OCI-LY7 (cell line): ENCODE measurements around the gene AGBL1. TPM values are rescaled to one million over a fixed set of nuclear protein-coding genes. Genes with fewer than 3 reads are reported as not detected.

Source experiments
- BruUV-seq: library from RNA; stranded (reverse); fragments of 400-500 nt; replicated peaks from 2 replicates; lab custom pipeline; 2021; lab: Mats Ljungman, UMichigan
- CTCF ChIA-PET: fragments of 300-600 bp; sonication (Branson Sonifier 250); formaldehyde crosslinking; loops from one replicate; lab custom pipeline; 2022; ENCODE audit warnings: antibody characterized with exemption; ENCODE audit not compliant: unreplicated experiment; lab: Charles Lee
- POLR2A ChIA-PET: fragments of 300-600 bp; sonication (Branson Sonifier 250); formaldehyde crosslinking; loops from one replicate; lab custom pipeline; 2022; ENCODE audit warnings: antibody characterized with exemption; lab: Charles Lee
- DNase-seq: peaks from one replicate; pipeline ENCODE4 v3.0.0-alpha.2; 2015; ENCODE audit warnings: low spot score
- H2AFZ ChIP-seq: fragments of 200-600 bp; sonication (generic), shearing (Covaris generic); 2 replicates; pipeline ENCODE4 v1.6.1; 2014; ENCODE audit warnings: mild to moderate bottlenecking, antibody characterized with exemption, low read length, moderate library complexity
- H3K27ac ChIP-seq: fragments of 200-600 bp; sonication (generic); 2 replicates; pipeline ENCODE4 v1.5.1; 2014; ENCODE audit warnings: mixed run types, low read depth, mild to moderate bottlenecking, moderate library complexity, low read length, inconsistent platforms; ENCODE audit not compliant: poor library complexity, severe bottlenecking
- H3K36me3 ChIP-seq: fragments of 200-600 bp; sonication (generic); 2 replicates; pipeline ENCODE4 v1.6.1; 2014; ENCODE audit warnings: mild to moderate bottlenecking, antibody characterized with exemption, low read length, moderate library complexity, mixed read lengths; ENCODE audit not compliant: insufficient read depth
- H3K4me1 ChIP-seq: fragments of 200-600 bp; sonication (generic); 2 replicates; pipeline ENCODE4 v1.5.1; 2014; ENCODE audit warnings: mild to moderate bottlenecking, low read length; ENCODE audit not compliant: insufficient read depth, poor library complexity, severe bottlenecking
- H3K4me2 ChIP-seq: fragments of 200-600 bp; sonication (generic); 2 replicates; pipeline ENCODE4 v1.6.1; 2014; ENCODE audit warnings: mild to moderate bottlenecking, low read length
- H3K4me3 ChIP-seq: fragments of 200-600 bp; sonication (generic); 2 replicates; pipeline ENCODE4 v1.5.1; 2014; ENCODE audit warnings: mild to moderate bottlenecking, low read depth, low read length; ENCODE audit not compliant: poor library complexity, severe bottlenecking
- H3K79me2 ChIP-seq: fragments of 200-600 bp; sonication (generic); 2 replicates; pipeline ENCODE4 v1.6.1; 2016; ENCODE audit warnings: low read depth, mild to moderate bottlenecking, low read length, moderate library complexity, mixed read lengths; ENCODE audit not compliant: insufficient read depth
- H3K9me2 ChIP-seq: fragments of 200-600 bp; sonication (generic); 2 replicates; pipeline ENCODE4 v1.6.1; 2016; ENCODE audit warnings: mild to moderate bottlenecking, low read length, mixed read lengths; ENCODE audit not compliant: insufficient read depth
- H3K9me3 ChIP-seq: fragments of 200-600 bp; sonication (generic); 2 replicates; pipeline ENCODE4 v1.6.1; 2014; ENCODE audit warnings: mild to moderate bottlenecking, mixed run types, low read length, mixed read lengths
- H4K20me1 ChIP-seq: fragments of 200-600 bp; sonication (generic); 2 replicates; pipeline ENCODE4 v1.6.1; 2014; ENCODE audit warnings: mild to moderate bottlenecking, antibody characterized with exemption, low read length, moderate library complexity, mixed read lengths; ENCODE audit not compliant: insufficient read depth
- EZH2phosphoT487 ChIP-seq: fragments of 200-600 bp; sonication (generic); IDR thresholded peaks from 2 replicates; pipeline ENCODE4 v1.6.1; 2018; ENCODE audit warnings: low read depth, borderline replicate concordance, mild to moderate bottlenecking, mixed run types, antibody characterized with exemption, low read length, moderate library complexity, mixed read lengths
- intact Hi-C: fragments of 100-400 bp; cut with micrococcal nuclease; formaldehyde crosslinking; loops from one replicate; pipeline ENCODE4 v1.10.0; 2022; ENCODE audit not compliant: unreplicated experiment
- total RNA-seq, 2 experiments: library from RNA; depleted of rRNA in 1 of 2; stranded (reverse); fragments of >200 nt in 1 of 2; shearing (Covaris generic) in 1 of 2; gene quantifications; 2 replicates each; pipeline ENCODE4 v1.2.3, GENCODE V29; 2014 to 2022
- TF ChIP-seq, protein P1 (sequence below): fragments of 200-600 bp; sonication (generic); conservative IDR thresholded peaks from 2 replicates; pipeline ENCODE4 v1.5.1; 2014; ENCODE audit warnings: mild to moderate bottlenecking, antibody characterized with exemption, low read length, moderate library complexity, mixed read lengths

AGBL1 gene
- total RNA-seq, 2 experiments from 2014 or later, result not detected

DNA sequence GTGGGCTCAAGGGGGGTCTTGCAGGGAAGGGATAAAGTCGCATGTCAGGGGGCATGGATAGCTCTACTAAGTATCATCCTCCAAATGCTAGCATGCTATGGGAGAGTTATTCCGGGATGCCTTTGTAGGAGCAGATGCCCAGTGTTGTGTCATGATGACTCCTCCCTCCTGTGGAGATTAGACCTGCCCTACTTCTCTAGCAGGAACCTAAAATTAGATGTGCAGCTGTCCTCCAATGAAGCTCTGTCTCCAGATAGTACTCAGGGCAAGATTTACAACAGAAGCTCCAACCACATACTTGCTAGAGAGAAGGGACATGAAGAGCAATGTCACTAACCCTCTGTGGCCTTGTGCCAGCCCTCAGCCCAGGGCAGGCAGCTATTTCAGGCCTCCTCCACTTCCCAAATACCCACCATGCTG, 82.5 kb downstream of the AGBL1 start:
- Histone ChIP-seq H3K36me3 (no peaks in the 10 kb centered on the region), H3K9me3 (no peaks in the 10 kb centered on the region), H3K4me2 (no peak overlapping the region), H3K4me1 (no peaks in the 10 kb centered on the region), H2AFZ (no peak overlapping the region), H3K79me2 (no peaks in the 10 kb centered on the region), H3K4me3 (no peak overlapping the region), H4K20me1 (no peaks in the 10 kb centered on the region), H3K27ac (no peak overlapping the region), H3K9me2 (no peaks in the 10 kb centered on the region)
- POLR2A ChIA-PET, result interaction anchor here (1.1 kb wide), 1 partner anchor 9 kb away, joined by 3 read pairs; no protein-coding TSS in a partner anchor
- no TSS peak for BruUV-seq
- TF ChIP-seq, protein P1, sequence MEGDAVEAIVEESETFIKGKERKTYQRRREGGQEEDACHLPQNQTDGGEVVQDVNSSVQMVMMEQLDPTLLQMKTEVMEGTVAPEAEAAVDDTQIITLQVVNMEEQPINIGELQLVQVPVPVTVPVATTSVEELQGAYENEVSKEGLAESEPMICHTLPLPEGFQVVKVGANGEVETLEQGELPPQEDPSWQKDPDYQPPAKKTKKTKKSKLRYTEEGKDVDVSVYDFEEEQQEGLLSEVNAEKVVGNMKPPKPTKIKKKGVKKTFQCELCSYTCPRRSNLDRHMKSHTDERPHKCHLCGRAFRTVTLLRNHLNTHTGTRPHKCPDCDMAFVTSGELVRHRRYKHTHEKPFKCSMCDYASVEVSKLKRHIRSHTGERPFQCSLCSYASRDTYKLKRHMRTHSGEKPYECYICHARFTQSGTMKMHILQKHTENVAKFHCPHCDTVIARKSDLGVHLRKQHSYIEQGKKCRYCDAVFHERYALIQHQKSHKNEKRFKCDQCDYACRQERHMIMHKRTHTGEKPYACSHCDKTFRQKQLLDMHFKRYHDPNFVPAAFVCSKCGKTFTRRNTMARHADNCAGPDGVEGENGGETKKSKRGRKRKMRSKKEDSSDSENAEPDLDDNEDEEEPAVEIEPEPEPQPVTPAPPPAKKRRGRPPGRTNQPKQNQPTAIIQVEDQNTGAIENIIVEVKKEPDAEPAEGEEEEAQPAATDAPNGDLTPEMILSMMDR, result no peak
- no peak for TF ChIP-seq EZH2phosphoT487
- CTCF ChIA-PET, result no interaction called here
- intact Hi-C loops, result no loop called here
- DNase-seq, result no peak

DNA sequence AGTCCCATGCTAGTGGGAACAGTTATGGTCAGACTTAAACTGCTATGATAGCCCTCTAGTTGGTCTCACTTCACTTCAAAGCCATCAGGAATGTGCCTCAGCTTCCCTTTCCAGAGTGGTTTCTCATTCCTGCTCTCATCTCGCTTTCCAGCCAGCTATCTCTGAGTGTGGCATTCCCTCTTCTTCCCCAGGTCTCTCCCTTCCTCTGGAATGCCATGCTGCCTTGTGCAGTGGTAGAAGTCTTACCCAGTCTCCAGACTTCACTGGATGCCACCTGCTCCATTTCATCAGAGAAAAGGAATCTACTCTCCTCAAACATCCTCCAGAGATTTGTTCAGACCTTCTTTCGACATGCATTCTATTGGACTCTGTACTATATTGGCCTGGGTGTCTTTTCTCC, 83.0 kb downstream of the AGBL1 start:
- no TSS peak for BruUV-seq
- no peaks in the 10 kb centered on the region for H3K4me1 ChIP-seq
- CTCF ChIA-PET, result no interaction called here

DNA sequence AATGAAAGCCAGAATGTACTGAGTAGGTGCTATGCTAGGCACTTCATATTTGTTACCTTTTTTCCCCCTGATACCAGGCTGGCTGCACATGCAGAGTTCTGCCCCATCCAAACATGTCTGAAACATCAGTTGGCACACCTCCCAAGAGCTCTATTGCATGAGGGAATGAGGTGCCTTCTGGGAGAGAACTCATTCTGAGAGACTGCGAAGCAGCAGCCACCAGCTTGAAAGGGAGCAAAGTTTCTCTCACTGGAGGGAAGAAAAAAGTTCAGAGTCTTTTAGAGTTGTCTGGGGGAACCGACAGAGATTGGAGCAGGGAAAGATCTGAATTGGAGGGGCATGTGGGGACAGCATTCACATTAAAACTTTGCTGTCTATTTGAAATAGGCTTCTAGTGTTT, 84.1 kb downstream of the AGBL1 start:
- no peak overlapping the region for H3K4me3 ChIP-seq
- no peak overlapping the region for H3K4me2 ChIP-seq
- H2AFZ ChIP-seq, result no peak overlapping the region
- no peaks in the 10 kb centered on the region for H3K36me3 ChIP-seq
- H3K9me3 ChIP-seq, result no peaks in the 10 kb centered on the region
- ChIA-PET CTCF (no interaction called here), POLR2A (interaction anchor here (0.7 to 0.8 kb wide), 2 partner anchors 141 to 192 kb away, joined by 3 read pairs; no protein-coding TSS in a partner anchor)
- H3K9me2 ChIP-seq, result no peaks in the 10 kb centered on the region
- no TSS peak for BruUV-seq
- H3K4me1 ChIP-seq, result no peaks in the 10 kb centered on the region
- H4K20me1 ChIP-seq, result no peaks in the 10 kb centered on the region
- H3K27ac ChIP-seq, result no peak overlapping the region
- no peaks in the 10 kb centered on the region for H3K79me2 ChIP-seq
- no peak for DNase-seq
- intact Hi-C loops, result no loop called here
- TF ChIP-seq, protein P1, result no peak
- no peak for TF ChIP-seq EZH2phosphoT487

More for the DNA sequence above, 83.0 kb downstream of the AGBL1 start:
- H4K20me1 ChIP-seq, result no peaks in the 10 kb centered on the region
- DNase-seq, result no peak
- TF ChIP-seq, protein P1, result no peak
- TF ChIP-seq EZH2phosphoT487, result no peak
- H3K36me3 ChIP-seq, result no peaks in the 10 kb centered on the region
- no peak overlapping the region for H3K27ac ChIP-seq
- H2AFZ ChIP-seq, result no peak overlapping the region
- POLR2A ChIA-PET, result no interaction called here
- no peak overlapping the region for H3K4me3 ChIP-seq
- H3K4me2 ChIP-seq, result no peak overlapping the region
- no peaks in the 10 kb centered on the region for H3K9me2 ChIP-seq
- no peaks in the 10 kb centered on the region for H3K79me2 ChIP-seq
- intact Hi-C loops, result no loop called here
- no peaks in the 10 kb centered on the region for H3K9me3 ChIP-seq
